HepG2 (cell line): Measurements from ENCODE around the gene DOCK1.

ENCODE experiments used
- SETDB1 ChIP-seq: sonication (generic); formaldehyde crosslinking; IDR thresholded peaks from 2 replicates; pipeline ENCODE4 v1.5.1; 2020; ENCODE audit warnings: missing genetic modification reagents, mild to moderate bottlenecking, borderline replicate concordance
- TF ChIP-seq, protein P1 (sequence below): sonication (generic); formaldehyde crosslinking; IDR thresholded peaks from 2 replicates; pipeline ENCODE4 v1.5.0; 2020; ENCODE audit warnings: mild to moderate bottlenecking, missing genetic modification reagents, moderate library complexity

DNA sequence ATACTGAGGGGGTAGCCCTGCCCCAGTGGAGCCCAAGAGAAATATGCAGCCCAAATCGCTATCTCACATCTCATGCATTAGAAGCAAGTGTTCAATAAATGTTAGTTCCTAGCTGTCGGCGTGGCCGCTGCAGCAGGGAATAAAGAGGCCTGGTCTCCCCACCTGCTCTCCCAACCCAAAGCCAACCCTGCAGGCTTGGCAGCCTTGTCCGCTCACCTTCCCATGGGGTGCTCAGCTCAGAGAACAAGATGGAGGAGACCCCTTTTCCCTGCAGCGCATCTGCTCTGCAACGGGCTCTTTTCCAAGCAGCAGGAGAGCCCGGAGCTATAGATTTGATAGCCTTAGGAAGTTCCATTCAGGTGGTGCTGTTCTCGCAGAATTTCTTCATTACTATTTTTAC, 12.0 kb upstream of the DOCK1 start:
- TF ChIP-seq, protein P1, sequence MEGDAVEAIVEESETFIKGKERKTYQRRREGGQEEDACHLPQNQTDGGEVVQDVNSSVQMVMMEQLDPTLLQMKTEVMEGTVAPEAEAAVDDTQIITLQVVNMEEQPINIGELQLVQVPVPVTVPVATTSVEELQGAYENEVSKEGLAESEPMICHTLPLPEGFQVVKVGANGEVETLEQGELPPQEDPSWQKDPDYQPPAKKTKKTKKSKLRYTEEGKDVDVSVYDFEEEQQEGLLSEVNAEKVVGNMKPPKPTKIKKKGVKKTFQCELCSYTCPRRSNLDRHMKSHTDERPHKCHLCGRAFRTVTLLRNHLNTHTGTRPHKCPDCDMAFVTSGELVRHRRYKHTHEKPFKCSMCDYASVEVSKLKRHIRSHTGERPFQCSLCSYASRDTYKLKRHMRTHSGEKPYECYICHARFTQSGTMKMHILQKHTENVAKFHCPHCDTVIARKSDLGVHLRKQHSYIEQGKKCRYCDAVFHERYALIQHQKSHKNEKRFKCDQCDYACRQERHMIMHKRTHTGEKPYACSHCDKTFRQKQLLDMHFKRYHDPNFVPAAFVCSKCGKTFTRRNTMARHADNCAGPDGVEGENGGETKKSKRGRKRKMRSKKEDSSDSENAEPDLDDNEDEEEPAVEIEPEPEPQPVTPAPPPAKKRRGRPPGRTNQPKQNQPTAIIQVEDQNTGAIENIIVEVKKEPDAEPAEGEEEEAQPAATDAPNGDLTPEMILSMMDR (CRISPR knock-in tag): no peak
- TF ChIP-seq SETDB1: no peak
